ENCODE results near the gene RRM2.
"Not testable (repeated sequence)": the region's sequence is repeated elsewhere in the genome, so short reads cannot be mapped to it uniquely, and the experiment has no call there.

The RRM2 gene

DNA sequence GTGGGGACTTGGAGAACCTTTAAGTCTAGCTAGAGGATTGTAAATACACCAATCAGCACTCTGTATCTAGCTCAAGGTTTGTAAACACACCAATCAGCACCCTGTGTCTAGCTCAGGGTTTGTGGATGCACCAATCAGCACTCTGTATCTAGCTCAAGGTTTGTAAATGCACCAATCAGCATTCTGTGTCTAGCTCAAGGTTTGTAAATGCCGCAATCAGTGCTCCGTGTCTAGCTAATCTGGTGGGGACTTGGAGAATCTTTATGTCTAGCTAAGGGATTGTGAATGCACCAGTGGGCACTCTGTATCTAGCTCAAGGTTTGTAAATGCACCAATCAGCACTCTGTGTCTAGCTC, 30.7 kb upstream of the RRM2 start:
- not testable (repeated sequence) for DNase-seq

DNA sequence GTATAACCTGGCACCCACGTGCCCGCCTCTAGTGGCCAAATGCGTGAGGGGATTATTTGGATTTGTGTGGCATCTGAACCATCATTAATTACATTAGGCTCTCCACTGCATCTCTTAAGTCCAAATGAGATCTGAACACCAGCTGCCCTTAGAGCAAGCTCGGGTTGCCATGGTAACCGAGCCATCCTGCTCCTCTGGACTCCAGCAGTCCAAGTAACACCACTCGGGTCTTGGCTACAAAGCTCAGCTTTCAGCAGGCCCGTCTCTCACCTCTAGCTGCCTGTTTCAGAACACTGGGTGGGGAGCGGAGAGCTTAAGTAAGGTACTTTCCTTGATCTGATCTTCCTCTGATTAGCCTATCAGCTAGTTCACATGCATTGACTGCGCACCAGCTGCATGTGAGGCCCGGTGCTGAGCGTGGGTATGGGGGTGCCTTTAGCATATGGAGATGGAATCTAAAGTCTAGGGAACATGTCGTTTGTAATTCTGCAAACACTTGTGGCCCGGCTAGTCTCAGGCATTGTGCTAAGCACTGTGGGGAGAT, 28.2 kb upstream of the RRM2 start:
- peak; percentile 25 for DNase-seq

GRCh38 chr2:10095175-10095574, 27.4 kb upstream of the RRM2 start:
- DNase-seq = no peak

DNA sequence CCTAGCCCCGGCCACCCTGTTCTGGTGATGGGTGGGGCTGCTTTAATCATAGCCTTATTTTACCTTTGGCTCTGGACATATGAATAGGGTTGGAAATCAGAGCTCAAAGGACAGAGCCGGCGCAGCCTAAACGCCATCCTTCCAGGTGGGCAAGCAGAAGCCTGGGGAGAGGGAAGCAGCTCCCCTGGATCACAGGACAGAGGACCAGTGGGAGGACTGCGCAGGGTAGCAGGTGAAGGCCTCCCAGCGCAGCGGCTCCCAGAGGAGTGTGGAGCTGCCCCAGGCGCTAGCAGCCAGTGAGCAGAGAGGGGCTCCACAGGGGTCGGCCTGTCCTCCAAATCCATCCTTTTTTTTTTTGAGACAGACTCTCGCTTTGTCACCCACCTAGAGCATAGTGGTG, 25.9 kb upstream of the RRM2 start:
- DNase-seq = no peak

GRCh38 chr2:10097352-10098148, 25.0 kb upstream of the RRM2 start:
- DNase-seq = peak; percentile 43

DNA sequence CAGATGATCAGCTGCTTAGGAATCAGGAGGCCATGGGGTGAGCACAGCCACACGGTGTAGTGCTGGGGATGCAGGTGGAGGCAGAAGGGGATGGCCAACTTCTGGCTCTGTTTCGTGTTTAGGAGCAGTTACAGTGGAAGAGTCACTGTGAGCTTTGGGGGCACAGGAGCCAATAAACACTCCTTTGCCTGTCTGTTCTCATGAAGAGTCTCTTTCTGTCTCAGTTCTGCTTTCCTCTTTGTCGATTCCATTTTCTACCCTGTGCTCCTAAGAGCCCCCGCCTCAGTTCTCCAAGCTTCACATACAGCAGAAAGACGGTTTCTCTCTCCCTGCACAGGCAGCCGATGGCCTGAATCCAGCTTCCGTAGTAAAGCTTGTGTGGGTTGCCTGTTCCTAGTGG, 21.0 kb upstream of the RRM2 start:
- no peak for DNase-seq

DNA sequence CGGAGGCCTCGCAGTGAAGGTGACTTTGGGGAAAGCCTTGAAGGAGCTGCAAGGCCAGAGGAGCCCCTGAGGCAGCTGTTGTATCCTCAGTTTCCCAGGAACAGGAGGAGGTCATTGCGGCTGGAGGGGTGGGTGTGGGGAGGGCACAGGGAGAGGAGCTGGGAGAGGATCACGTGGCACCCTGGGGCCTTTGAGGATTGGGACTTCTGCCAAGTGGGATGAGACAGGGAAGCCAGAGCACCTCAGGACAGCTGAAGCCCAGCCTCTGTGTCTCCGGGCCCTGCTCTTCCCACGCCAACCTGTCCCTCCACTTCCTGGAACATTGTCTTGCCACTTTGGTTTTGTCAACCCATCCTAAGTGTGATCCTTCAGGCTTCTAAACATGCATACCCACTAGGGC, 19.4 kb upstream of the RRM2 start:
- DNase-seq = no peak

DNA sequence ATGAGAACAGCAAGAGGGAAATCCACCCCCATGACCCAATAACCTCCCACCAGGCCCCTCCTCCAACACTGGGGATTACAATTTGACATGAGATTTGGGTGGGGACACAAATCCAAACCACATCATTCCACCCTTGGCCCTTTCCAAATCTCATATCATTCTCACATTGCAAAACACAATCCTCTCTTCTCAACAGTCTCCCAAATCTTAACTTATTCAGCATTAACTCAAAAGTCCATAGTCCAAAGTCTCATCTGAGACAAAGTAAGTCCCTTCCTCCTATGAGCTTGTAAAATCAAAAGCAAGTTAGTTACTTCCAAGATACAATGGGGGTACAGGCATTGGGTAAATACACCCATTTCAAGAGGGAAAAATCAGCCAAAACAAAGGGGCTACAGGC, 17.6 kb upstream of the RRM2 start:
- DNase-seq = not testable (repeated sequence)

- DNase-seq = no peak
Measured at GRCh38 chr2:10109311-10109710, 13.2 kb upstream of the RRM2 start.

GRCh38 chr2:10119027-10119325, 3.6 kb upstream of the RRM2 start:
- DNase-seq = no peak

GRCh38 chr2:10119601-10120157, 2.9 kb upstream of the RRM2 start:
- DNase-seq = no peak

GRCh38 chr2:10120158-10120876, 2.2 kb upstream of the RRM2 start:
- DNase-seq = peak; percentile 92

DNA sequence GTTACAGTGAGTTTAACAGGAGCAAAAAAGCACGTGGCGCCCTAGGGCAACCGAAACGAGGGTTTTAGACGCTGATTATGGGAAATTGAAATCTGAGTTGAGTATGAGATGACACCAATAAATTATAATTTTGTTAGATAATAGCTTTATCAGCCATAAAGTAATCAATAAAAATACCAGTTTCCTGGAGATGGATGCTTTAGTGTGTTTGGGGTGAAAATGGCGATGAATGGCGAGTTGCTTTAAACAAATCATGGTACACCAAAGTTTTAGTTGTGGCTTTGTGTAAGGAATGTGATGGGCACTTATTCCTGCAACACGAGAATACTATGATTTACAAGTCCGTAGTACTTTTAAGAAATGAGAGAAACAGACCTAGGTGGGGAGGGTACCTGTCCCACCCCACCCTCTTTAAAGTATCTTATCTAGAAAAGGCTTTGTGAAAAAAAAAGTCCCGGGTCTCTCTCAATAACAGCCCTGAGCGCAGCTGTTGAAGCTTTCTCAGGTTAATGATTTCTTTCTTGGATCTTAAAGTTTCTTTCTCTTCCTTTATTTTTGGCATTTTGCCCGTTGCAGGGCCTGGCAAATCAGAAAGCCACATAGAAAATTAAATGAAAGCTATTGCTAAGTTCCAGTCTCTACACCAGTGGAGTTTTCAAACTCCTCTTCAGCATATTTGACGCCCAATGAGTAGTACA, 1.5 kb upstream of the RRM2 start:
- DNase-seq = no peak

DNA sequence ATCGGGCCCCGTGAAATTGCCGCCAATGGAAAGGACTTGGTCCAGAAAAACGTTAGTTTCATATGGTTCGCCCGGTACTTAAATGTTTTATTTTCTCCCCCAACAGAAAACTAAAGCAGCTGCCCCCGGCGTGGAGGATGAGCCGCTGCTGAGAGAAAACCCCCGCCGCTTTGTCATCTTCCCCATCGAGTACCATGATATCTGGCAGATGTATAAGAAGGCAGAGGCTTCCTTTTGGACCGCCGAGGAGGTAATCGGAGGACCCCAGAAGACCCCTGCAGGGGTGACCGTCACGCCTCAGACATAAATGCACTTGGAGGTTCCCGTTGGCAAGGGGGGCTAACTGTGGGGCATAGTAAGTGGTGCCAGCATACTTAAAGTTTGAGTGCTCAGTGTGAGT, 742 bp downstream of the RRM2 start:
- no peak for DNase-seq

DNA sequence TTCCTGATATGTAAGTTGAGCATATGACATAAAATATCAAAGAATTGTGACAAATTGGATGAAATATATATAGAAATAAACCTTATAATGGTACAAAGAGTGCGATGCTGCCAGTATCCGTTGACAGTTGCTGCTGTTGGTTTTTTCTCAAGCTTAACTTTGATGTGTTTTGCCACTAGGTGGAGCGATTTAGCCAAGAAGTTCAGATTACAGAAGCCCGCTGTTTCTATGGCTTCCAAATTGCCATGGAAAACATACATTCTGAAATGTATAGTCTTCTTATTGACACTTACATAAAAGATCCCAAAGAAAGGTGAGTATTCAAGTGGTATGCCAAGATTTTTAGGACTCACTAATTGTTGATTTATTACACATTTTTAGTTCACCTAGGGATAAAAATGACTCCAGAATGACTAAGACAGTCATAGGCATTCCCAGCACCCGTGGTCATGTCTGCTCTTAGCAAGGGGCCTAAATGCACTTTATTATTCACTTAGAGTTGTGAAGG, 2.1 kb downstream of the RRM2 start:
- DNase-seq = peak; percentile 80

- DNase-seq = no peak
Measured at GRCh38 chr2:10125842-10126631, 3.5 kb downstream of the RRM2 start.

- DNase-seq = no peak
Measured at GRCh38 chr2:10126632-10127026, 4.1 kb downstream of the RRM2 start.

- no peak for DNase-seq
Measured at GRCh38 chr2:10128420-10128819, 5.9 kb downstream of the RRM2 start.

DNA sequence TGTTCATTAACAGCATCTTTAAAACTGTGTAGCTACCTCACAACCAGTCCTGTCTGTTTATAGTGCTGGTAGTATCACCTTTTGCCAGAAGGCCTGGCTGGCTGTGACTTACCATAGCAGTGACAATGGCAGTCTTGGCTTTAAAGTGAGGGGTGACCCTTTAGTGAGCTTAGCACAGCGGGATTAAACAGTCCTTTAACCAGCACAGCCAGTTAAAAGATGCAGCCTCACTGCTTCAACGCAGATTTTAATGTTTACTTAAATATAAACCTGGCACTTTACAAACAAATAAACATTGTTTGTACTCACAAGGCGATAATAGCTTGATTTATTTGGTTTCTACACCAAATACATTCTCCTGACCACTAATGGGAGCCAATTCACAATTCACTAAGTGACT, 7.0 kb downstream of the RRM2 start:
- DNase-seq = no peak

DNA sequence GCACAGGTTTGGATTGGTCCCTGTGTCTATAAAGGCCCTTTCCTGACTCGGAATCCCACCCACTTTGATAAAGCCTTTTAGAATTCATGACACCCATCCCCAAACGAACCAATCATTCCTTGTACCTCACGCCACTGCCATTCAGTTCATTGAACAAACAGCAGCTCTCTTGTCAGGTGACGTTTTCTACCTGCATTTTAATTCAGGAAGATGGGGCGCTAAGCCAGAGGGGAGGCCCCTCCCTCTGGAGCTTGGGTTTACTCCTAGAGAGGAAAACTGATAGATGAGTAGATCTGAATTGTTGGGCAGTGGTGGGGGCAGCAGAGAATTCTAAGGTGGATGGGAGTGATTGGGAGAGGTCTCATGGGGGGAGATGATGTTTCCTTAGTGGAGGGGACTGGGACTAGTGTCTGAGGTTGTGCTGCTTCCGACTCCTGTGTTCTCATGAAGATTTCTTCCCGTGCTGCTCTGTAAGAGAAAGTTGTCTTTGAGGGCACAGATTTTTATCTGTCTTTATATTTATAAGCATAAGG, 9.6 kb downstream of the RRM2 start:
- no peak for DNase-seq

- DNase-seq = no peak
Measured at GRCh38 chr2:10132596-10132995, 10.1 kb downstream of the RRM2 start.

DNA sequence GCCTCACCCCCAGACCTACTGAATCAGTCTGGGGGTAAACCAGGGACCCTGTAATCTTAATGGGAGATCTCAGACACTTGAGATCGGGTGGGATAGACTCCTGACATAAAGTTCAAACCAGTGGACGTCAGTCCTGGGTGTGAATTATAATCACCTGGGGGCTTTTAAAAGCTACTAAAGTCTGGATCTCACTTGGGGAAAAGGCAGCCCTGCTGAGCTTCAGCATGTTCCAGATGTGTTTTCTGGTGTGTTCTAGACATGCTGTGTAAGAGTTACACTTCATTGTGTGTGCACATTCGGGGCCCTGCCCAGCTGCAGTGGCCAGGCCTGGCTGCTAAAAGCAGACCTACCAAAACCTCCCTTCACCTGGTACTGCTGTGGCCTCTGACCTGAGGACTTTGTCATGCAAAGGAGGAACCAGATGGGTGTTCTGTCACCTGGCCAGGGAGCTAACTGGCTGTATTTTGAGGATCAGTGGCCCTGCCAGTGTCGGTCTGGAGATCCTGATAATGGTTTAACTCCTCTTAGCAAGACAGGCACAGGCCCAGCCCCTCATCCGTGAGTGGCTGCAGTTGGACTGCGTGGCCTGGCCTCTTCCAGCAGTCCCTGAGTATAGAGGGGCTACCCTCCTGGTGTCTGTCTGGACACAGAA, 10.6 kb downstream of the RRM2 start:
- no peak for DNase-seq
